Sigmoid colon (tissue), 4 donors: ENCODE data around the gene DSCAM.

Experiments used
- EP300 ChIP-seq, 4 donors: sonication (generic); formaldehyde crosslinking; IDR thresholded peaks; one replicate each; pipeline ENCODE4 v1.6.1; 2017; ENCODE audit warnings: antibody characterized with exemption in 4 of 4
- POLR2AphosphoS5 ChIP-seq, 4 donors: sonication (generic); formaldehyde crosslinking; IDR thresholded peaks; one replicate each; pipeline ENCODE4 v1.6.1; 2017; ENCODE audit warnings: antibody characterized with exemption in 4 of 4
- TF ChIP-seq, protein P1 (sequence below), 4 experiments: fragments of 450-650 bp in 3 of 4; fragments of 200-600 bp in 1 of 4; IDR thresholded peaks; one replicate each; pipeline ENCODE4 v1.5.1; 2016 to 2019; ENCODE audit warnings: antibody characterized with exemption in 4 of 4, mild to moderate bottlenecking in 3 of 4, moderate library complexity in 2 of 4

DNA sequence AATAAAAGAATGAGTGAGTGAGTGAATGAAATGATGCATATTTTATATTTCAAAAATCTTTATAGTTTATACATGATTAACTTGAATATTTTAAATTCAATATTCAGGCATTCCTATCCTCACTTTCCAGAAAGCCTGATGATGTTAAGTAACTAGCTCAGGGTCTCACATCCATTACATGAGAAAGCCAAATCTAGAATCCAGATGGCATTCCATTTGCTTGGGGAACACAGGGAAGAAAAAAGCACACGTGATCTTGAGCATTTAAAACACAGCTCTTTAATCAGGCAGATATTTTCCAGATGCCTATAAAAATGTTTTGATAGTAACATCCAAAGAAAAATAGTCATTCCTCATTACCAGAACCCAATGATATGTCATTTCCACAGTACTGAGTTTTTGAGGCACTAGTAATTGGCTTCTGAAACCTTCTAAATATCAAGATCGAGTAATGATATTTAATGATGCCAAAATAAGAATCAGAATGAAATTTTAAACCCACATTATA, 291.9 kb downstream of the DSCAM start:
- TF ChIP-seq EP300 (IDR thresholded peaks at IDR 0.05): no peak
- no peak for TF ChIP-seq POLR2AphosphoS5 (IDR thresholded peaks at IDR 0.05)
- TF ChIP-seq, protein P1, sequence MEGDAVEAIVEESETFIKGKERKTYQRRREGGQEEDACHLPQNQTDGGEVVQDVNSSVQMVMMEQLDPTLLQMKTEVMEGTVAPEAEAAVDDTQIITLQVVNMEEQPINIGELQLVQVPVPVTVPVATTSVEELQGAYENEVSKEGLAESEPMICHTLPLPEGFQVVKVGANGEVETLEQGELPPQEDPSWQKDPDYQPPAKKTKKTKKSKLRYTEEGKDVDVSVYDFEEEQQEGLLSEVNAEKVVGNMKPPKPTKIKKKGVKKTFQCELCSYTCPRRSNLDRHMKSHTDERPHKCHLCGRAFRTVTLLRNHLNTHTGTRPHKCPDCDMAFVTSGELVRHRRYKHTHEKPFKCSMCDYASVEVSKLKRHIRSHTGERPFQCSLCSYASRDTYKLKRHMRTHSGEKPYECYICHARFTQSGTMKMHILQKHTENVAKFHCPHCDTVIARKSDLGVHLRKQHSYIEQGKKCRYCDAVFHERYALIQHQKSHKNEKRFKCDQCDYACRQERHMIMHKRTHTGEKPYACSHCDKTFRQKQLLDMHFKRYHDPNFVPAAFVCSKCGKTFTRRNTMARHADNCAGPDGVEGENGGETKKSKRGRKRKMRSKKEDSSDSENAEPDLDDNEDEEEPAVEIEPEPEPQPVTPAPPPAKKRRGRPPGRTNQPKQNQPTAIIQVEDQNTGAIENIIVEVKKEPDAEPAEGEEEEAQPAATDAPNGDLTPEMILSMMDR (IDR thresholded peaks at IDR 0.05): no peak
